NCI-H1048 (cell line): ENCODE data around the gene LTBR.

Experiments
- DNase-seq: peaks from one replicate; lab custom pipeline; 2025; lab: John Stamatoyannopoulos, UW

LTBR gene

GRCh38 chr12:6368906-6369525, 14.9 kb upstream of the LTBR start:
- no peak for DNase-seq

DNA sequence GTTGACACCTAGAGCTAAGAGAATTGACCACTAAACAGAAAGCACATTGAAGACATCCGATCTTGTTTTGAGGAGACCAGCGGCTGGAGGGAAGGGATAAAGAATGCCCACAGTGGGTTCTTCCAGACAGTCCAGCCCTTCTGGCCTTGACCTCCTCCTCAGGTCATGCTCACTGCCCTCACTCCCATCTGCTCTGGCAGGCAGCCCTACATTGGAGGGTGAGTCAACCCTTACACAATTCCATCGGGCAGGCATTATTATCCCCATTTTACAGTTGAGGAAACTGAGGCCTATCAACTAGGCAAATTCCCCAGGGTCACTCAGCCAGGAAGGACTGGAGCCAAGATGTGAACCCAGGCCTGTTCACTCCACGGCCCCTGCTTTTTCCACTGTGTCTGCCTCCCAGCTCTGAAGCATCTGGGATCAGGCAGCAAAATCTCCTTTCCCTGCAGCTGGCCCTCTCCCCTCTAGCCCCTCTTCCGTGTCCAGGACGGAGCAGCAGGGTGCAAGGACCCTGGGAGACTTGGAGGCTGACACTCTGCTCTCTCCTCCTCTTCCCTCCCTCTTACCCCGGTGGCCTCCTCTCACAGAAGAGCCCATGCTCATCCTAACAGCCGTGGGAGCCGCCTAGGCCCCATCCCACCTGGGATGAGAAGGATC, 13.9 kb upstream of the LTBR start:
- DNase-seq: no peak

- DNase-seq: no peak
Observed at GRCh38 chr12:6370576-6370935, 13.4 kb upstream of the LTBR start.

- no peak for DNase-seq
Observed at GRCh38 chr12:6370994-6371754, 12.8 kb upstream of the LTBR start.

GRCh38 chr12:6372403-6373003, 11.5 kb upstream of the LTBR start:
- no peak for DNase-seq

GRCh38 chr12:6373022-6373787, 10.8 kb upstream of the LTBR start:
- DNase-seq: no peak

DNA sequence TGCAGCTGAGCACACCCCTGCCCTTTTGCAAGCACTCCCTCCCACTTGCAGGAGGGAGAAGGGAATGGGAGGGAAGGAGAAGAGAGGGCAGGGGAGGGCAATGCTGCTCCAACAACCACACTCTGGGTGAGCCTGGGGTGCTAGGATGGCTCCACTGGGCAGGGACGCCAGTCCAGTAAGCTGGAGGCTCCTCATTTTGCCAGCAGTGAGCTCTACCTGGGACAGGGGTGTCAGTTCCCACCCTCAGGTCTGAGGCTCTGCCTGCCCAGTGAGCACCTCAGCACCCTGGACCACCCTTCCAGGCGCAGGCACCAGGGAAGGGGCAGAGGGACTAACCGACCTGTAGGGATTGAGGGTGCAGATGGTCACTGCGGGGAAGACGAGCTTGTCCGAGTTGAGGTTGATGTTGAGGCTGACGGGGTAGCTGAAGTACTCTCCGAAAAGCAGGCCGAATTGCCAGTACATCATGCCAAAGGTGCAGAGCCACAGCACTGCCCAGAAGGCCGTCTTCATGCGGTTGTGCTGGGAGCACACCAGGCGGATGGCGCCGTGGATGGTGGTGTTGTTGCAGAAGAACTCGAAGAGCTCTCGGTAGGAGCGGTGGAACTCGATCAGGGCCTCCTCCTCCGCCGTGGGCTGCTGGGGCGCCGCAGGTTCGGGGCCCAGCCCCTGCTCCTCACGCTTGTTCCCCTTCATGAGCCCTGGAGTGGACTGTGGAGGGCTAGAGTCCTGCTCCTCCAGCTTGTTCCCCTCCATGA, 9.8 kb upstream of the LTBR start:
- DNase-seq: no peak

- no peak for DNase-seq
Observed at GRCh38 chr12:6374786-6375160, 9.2 kb upstream of the LTBR start.

GRCh38 chr12:6375269-6376078, 8.5 kb upstream of the LTBR start, which contains the start of gene SCNN1A:
Gene SCNN1A, minus strand, starts transcription at chr12:6375563. Its CDS starts 780 bp downstream, at chr12:6374783.
- DNase-seq: no peak

GRCh38 chr12:6376079-6376869, 7.7 kb upstream of the LTBR start:
- DNase-seq: no peak

- DNase-seq: no peak
Observed at GRCh38 chr12:6376870-6377666, 6.9 kb upstream of the LTBR start.

GRCh38 chr12:6377667-6377994, 6.3 kb upstream of the LTBR start:
- no peak for DNase-seq

DNA sequence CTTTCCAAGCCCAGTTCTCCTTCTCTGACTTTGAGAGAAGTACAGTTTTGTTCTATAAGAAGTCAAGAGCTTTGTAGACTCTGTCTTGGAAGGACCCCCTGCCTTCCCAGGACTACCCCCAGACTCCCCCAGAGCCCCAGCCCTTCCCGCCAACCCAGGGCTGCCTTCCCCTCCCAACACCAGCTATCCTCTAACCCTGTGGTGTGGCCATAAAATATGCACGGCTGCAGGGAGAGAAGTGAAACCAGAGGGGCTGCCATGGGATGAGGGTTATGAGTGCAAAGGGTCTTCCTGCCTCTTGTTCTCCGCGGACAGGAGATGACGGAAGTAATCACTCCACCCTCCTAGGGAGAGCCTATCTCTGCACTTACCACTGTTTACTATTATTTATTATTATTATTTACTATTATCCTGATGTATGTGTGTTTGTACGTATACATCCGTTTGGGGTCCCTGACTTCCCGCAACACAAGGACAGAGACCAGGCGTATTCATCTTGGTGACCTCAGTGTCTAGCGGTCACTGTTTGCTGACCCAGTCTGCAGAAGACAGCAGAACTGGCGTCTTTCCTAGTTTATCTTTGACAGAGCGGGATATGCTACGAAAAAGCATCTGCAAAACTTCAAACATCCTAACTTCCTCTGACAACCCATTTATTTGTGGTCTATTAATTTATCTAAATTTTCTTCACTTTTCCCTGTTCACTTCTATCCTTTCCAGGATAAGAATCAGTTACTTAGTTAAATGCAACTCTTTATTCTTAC, 5.1 kb upstream of the LTBR start:
- DNase-seq: no peak

- DNase-seq: no peak
Observed at GRCh38 chr12:6380141-6381121, 3.5 kb upstream of the LTBR start.

- DNase-seq: no peak
Observed at GRCh38 chr12:6382371-6382770, 1.6 kb upstream of the LTBR start.

- DNase-seq: no peak
Observed at GRCh38 chr12:6382982-6383381, 980 bp upstream of the LTBR start.
